GM12875 (cell line): ENCODE results near the gene ZNF764.
A peak's percentile ranks its signal among the peaks of the same experiment; 100 is the strongest.

Experiments
- H3K4me3 ChIP-seq: one replicate; pipeline ENCODE4 v1.5.1; 2011; ENCODE audit warnings: low read depth, low read length, control low read depth
- TF ChIP-seq, protein P1 (sequence below): IDR thresholded peaks from 2 replicates; pipeline ENCODE4 v1.5.1; 2011; ENCODE audit warnings: low read depth, mild to moderate bottlenecking, control low read depth, inconsistent platforms, low read length, moderate library complexity, borderline replicate concordance; ENCODE audit not compliant: insufficient read depth

ZNF764 gene

DNA sequence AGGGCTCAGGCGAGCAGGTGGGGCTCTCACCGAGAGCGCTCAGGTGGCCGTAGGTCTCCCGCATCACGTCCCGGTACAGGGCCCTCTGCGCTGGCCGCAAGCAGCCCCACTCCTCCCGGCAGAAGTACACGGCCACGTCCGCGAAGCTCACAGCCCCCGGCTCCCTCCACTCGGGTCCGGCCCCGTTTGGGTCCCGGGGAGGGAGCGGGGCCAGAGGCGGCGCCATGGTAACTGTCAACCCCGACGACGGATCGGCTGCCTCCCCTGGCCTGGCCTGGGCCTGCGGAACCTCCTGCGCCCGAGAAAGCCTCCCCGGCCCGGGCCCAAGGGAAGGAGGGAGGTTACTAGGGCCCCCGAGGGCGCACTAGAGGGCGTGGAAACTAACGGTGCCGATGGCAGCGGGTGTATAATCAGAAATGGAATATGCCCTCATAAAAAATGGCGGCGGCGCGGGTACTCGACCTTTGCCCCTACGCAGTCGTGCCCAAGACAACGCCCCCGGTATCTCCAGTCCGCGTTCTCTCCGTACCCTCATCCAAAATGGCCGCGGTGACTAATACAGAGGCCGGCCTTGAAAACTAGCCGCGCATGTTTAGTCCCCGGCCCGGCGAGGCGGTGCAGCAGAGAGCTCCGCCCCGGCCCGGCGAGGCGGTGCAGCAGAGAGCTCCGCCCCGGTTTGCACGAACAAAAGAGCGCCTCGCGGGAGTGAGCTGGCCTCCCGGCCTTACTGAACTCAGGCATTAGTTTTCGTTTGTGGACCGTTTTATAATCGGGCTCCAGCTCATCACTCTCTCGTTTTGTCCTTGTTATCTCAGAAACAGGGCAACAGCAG lies at the start of gene ZNF764:
TSS of gene ZNF764 (minus strand) at position 418 of the 832 bp plus-strand sequence. CDS start at position 226, 192 bp downstream.
- TF ChIP-seq, protein P1, sequence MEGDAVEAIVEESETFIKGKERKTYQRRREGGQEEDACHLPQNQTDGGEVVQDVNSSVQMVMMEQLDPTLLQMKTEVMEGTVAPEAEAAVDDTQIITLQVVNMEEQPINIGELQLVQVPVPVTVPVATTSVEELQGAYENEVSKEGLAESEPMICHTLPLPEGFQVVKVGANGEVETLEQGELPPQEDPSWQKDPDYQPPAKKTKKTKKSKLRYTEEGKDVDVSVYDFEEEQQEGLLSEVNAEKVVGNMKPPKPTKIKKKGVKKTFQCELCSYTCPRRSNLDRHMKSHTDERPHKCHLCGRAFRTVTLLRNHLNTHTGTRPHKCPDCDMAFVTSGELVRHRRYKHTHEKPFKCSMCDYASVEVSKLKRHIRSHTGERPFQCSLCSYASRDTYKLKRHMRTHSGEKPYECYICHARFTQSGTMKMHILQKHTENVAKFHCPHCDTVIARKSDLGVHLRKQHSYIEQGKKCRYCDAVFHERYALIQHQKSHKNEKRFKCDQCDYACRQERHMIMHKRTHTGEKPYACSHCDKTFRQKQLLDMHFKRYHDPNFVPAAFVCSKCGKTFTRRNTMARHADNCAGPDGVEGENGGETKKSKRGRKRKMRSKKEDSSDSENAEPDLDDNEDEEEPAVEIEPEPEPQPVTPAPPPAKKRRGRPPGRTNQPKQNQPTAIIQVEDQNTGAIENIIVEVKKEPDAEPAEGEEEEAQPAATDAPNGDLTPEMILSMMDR = 0 out of 2 replicates have a peak, but pooled peaks have one; percentile 29
- peak within 1 kb of the TSS; percentile 88 for H3K4me3 ChIP-seq

DNA sequence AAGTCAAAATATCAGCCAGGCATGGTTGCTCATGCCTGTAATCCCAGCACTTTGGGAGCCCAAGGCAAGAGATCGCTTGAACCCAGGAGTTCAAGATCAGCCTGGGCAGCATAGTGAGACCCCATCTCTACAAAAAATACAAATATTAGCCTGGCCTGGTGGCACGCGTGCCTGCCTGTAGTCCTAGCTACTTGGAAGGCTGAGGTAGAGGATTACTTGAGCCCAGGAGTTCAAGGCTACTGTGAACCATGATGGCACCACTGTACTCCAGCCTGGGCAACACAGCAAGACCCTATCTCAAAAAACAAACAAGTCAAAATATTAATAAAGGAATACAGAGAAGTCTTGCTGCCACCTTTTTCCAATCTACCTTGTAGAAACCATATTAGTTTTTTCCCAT lies 47.8 kb upstream of the ZNF764 start:
- TF ChIP-seq, protein P1 = no peak
- H3K4me3 ChIP-seq = no peak overlapping the region

DNA sequence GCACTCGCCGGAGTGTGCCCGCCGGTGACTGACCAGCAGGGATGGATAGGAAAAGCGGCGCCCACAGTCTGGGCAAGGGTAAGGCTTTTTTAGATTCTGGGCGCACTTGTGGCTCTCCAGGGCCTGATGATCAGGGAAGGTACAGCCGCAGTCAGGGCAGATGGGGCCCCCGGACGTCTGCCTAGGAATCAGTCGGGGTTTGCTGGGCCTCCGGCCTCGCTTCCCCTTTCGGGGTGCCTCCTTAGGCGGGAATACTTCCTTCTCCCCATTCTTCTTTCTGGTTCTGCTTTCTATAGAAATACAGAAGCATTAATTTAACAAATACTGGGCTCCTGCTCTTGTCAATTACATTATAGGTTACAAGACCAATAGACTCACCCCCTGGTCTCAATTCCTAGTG lies 47.0 kb upstream of the ZNF764 start:
- H3K4me3 ChIP-seq = no peak overlapping the region
- TF ChIP-seq, protein P1 = no peak

DNA sequence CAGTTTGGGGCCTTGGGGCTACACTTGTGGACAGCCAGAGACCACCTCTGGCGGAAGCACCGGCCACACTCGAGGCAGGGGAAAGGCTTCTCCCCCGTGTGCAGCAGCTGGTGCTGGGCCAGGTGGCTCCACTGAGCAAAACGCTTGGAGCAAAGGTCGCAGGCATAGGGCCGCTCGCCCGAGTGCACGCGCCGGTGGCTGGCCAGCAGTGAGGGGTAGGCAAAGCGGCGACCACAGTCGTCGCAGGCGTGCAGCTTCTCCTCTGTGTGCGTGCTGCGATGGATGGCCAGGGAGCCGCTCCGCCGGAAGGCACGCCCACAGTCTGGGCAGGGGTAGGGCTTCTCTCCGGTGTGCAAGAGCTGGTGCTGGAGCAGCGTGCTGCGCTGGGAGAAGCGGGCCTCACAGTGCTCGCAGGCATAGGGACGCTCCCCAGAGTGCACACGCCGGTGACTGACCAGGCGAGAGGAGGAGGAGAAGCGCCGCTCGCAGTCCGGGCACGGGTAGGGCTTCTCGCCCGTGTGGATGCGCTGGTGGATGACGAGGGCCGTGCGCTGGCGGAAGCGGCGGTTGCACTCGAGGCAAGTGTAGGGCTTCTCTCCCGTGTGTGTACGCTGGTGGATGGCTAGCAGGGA lies 46.3 kb upstream of the ZNF764 start:
- H3K4me3 ChIP-seq = no peak overlapping the region

DNA sequence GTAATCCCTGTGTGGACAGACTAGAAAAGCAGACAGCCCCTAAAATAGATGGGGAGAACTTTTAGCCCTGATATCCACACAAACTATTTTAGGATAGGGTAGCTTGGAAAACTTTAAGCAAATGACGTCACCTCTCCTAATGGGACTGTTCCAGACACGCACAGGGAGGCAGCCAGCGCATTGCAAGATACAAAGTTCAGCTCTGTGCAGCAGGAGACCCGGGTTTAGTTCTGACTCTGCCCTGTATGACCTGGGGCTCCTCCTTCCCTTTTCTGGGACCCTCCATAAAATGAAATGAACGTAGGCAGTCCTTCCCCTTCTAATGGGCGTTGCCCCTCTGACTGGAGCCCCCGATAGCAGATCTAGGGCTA lies 45.8 kb upstream of the ZNF764 start:
- no peak overlapping the region for H3K4me3 ChIP-seq
- TF ChIP-seq, protein P1 = no peak

More for the DNA sequence above, 46.3 kb upstream of the ZNF764 start:
- TF ChIP-seq, protein P1 = no peak

DNA sequence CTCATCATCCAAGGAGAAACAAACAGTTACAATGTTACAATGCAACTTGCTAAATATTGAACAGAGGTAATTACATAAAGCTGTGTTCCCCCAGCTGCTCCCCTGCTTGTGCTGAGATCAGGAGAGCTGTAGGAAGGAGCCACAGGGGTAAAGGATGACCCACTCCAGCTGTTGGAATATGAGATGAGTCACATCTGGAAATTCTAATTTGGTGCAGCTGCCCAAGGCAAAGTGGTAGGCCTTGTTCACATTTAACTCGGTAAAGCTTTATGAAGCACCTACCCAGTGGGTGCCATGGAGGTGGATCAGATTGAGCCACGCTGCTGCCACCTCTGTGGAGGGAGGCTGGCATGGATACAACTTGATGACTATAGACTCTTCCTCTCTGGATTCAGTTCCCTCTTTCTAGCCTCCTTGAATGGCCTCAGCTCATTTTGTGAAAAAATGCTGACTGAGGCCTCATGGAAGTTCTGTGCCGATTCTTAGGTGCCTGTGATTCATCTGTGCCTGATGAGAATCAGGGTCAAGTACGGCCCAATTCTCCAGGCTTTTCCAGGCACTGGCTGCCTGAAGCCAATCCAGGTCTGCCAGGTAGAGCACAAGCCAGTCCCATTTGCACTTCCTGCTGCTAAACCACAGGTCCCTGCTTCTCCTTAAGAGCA lies 44.6 kb upstream of the ZNF764 start:
- TF ChIP-seq, protein P1 = no peak

More for the DNA sequence above, 44.6 kb upstream of the ZNF764 start:
- no peak overlapping the region for H3K4me3 ChIP-seq
